Ascending aorta (tissue), 2 donors: ENCODE results near the gene KCNQ1. TPM values are rescaled to one million over a fixed set of nuclear protein-coding genes. Genes with fewer than 3 reads are reported as not detected.

Experiments
- DNase-seq, 2 donors: peaks; one replicate each; pipeline ENCODE4 v3.0.0-alpha.2; 2019; ENCODE audit warnings: low spot score in 2 of 2
- H3K27ac ChIP-seq, 2 donors: fragments of 200-600 bp; sonication (generic); one replicate each; pipeline ENCODE4 v1.5.1; 2016 to 2017; ENCODE audit warnings: mild to moderate bottlenecking in 1 of 2
- H3K27me3 ChIP-seq: fragments of 200-600 bp; sonication (generic); one replicate; pipeline ENCODE4 v1.5.1; 2017
- H3K36me3 ChIP-seq, 2 donors: fragments of 200-600 bp; sonication (generic); one replicate each; pipeline ENCODE4 v1.5.1; 2016
- H3K4me1 ChIP-seq, 2 donors: fragments of 200-600 bp; sonication (generic); one replicate each; pipeline ENCODE4 v1.5.1; 2016 to 2017; ENCODE audit warnings: mild to moderate bottlenecking in 1 of 2
- H3K4me3 ChIP-seq, 2 donors: fragments of 200-600 bp; sonication (generic); one replicate each; pipeline ENCODE4 v1.5.1; 2016 to 2017; ENCODE audit warnings: mild to moderate bottlenecking in 1 of 2
- H3K9me3 ChIP-seq, 2 donors: fragments of 200-600 bp; sonication (generic); one replicate each; pipeline ENCODE4 v1.5.1; 2016
- intact Hi-C: fragments of 100-400 bp; cut with DNase I; formaldehyde crosslinking; loops from one replicate; pipeline ENCODE4 v1.15.1; 2023
- total RNA-seq: library from RNA; depleted of rRNA; stranded (reverse); fragments of >200 nt; gene quantifications from one replicate; pipeline ENCODE4 v1.1.0, GENCODE V29; 2016
- TF ChIP-seq, protein P1 (sequence below), 3 experiments: fragments of 200-600 bp in 2 of 3; fragments of 450-650 bp in 1 of 3; sonication (generic) in 2 of 3; IDR thresholded peaks; one replicate each; pipeline ENCODE4 v1.5.1; 2016 to 2019; ENCODE audit warnings: antibody characterized with exemption in 3 of 3, mild to moderate bottlenecking in 1 of 3, moderate library complexity in 1 of 3

The KCNQ1 gene
- total RNA-seq, 1 donor from 2014 or later: 2.3 TPM

DNA sequence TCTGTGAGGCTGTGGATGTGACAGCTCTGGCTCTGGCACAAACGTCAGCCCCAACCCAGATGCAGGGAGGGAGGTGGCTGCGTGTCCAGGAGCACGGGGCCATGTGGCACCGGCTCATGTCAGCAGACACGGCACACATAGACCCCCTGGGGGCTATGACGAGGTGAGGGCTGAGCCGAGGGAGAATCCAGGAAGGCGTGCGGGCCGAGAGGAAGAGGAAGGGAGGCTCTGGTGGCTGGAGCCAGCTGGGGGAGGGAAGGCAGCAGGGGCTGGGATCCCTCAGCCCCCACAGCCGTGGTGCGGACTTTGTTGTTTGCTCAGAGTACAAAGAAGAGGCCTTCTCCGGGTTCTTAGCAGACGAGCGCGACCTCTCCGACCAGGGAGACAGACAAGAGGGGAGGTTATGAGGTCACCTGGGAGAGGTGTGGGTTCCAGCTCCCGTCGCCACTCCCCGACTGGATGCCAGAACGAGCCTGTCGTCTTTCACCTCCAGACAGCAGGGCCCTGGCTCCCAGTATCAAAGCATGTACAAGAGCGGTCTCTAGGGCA lies 394.7 kb downstream of the KCNQ1 start:
- intact Hi-C loops: no loop called here
- Histone ChIP-seq H3K36me3 (no peaks in the 10 kb centered on the region), H3K9me3 (no peaks in the 10 kb centered on the region), H3K4me1 (no peaks in the 10 kb centered on the region), H3K27ac (no peak overlapping the region), H3K4me3 (no peak overlapping the region), H3K27me3 (no peaks in the 10 kb centered on the region)
- TF ChIP-seq, protein P1, sequence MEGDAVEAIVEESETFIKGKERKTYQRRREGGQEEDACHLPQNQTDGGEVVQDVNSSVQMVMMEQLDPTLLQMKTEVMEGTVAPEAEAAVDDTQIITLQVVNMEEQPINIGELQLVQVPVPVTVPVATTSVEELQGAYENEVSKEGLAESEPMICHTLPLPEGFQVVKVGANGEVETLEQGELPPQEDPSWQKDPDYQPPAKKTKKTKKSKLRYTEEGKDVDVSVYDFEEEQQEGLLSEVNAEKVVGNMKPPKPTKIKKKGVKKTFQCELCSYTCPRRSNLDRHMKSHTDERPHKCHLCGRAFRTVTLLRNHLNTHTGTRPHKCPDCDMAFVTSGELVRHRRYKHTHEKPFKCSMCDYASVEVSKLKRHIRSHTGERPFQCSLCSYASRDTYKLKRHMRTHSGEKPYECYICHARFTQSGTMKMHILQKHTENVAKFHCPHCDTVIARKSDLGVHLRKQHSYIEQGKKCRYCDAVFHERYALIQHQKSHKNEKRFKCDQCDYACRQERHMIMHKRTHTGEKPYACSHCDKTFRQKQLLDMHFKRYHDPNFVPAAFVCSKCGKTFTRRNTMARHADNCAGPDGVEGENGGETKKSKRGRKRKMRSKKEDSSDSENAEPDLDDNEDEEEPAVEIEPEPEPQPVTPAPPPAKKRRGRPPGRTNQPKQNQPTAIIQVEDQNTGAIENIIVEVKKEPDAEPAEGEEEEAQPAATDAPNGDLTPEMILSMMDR (IDR thresholded peaks at IDR 0.05): no peak
- DNase-seq: no peak

DNA sequence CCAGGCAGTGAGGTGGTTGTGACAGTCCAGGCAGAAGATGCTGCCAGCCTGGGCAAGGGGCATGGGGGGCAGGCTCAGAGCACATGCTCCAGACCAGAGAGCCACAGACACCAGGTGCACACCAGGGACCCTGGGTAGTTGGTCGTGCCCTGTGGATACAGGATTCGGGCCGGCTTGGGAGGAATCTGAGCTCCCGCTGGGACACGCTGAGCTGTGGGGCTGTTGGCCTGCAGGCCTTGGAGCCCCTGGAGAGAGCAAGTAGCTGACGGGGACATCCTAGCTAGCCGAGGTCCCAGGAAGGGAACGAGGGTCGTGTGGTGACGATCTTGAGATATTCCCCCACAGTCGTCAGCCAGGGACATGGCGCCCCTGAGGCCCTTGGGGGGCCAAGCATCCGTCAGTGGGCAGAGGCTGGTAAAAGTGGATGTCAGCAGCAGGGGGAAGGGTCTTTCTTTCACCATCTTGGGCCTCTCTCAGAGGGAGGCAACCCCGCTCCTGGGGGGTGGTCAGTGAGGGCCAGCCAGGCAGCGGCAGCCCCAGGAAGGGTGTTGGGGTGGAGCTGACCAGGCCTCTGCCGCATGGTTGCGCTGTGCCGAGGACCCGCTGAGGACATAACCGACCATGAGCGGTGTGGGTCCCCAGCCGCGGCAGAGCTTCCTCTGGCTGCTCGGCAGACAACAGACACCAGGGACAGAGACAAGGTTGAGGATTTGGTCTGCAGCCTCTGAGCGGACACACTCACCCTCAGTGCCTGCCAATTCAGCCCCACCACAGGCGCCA lies 396.8 kb downstream of the KCNQ1 start:
- Histone ChIP-seq H3K36me3 (no peaks in the 10 kb centered on the region), H3K27ac (no peak overlapping the region), H3K9me3 (no peaks in the 10 kb centered on the region), H3K4me3 (no peak overlapping the region), H3K4me1 (no peaks in the 10 kb centered on the region), H3K27me3 (no peaks in the 10 kb centered on the region)
- no peak for DNase-seq
- intact Hi-C loops: no loop called here
- TF ChIP-seq, protein P1 (IDR thresholded peaks at IDR 0.05): no peak

DNA sequence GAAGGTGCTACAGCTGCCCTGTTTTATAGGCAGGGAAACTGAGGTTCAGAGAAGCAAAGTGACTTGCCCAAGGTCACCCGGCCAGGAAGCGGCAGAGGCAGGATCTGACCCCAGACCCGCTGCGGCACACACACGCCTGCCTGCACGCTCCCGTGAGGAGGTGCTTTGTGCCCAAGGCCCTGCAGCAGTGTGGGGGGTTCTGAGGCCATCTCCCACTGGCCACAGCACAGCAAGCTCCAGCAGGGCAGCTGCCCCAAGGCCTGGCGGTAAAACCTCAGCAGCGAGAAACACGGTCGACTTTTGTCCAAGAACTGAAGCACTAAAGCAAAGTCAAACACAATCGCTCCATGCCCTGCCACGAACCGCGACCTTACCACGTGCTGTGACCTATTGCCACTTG lies 398.1 kb downstream of the KCNQ1 start:
- TF ChIP-seq, protein P1 (IDR thresholded peaks at IDR 0.05): no peak
- Histone ChIP-seq H3K27ac (no peak overlapping the region), H3K9me3 (no peaks in the 10 kb centered on the region), H3K27me3 (no peaks in the 10 kb centered on the region), H3K4me1 (no peaks in the 10 kb centered on the region), H3K36me3 (no peaks in the 10 kb centered on the region), H3K4me3 (no peak overlapping the region)
- intact Hi-C loops: no loop called here
- DNase-seq: no peak

DNA sequence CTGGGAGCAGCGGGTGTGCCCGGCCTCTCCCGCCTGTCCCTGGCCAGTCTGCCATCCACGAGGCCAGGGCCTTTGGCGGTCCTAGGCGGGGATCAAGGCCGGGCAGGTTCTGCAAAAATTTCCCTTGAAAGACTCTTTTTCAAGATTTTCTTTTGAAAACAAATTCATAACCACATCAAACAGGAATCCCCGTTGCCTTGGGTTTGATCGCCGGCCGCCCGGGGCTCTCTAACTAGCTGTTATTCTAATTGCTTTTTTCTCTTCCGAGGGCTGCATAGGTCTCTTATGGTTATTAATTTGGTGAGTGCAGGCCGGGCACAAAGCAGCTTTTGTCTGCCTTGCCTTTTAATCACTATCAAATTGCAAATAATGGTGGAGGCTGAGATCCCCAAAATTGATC lies 398.7 kb downstream of the KCNQ1 start:
- intact Hi-C loops: no loop called here
- no peaks in the 10 kb centered on the region for H3K9me3 ChIP-seq
- no peak overlapping the region for H3K4me3 ChIP-seq
- TF ChIP-seq, protein P1 (IDR thresholded peaks at IDR 0.05): no peak
- DNase-seq: no peak
- no peaks in the 10 kb centered on the region for H3K36me3 ChIP-seq
- no peaks in the 10 kb centered on the region for H3K27me3 ChIP-seq
- H3K27ac ChIP-seq: no peak overlapping the region
- no peaks in the 10 kb centered on the region for H3K4me1 ChIP-seq

DNA sequence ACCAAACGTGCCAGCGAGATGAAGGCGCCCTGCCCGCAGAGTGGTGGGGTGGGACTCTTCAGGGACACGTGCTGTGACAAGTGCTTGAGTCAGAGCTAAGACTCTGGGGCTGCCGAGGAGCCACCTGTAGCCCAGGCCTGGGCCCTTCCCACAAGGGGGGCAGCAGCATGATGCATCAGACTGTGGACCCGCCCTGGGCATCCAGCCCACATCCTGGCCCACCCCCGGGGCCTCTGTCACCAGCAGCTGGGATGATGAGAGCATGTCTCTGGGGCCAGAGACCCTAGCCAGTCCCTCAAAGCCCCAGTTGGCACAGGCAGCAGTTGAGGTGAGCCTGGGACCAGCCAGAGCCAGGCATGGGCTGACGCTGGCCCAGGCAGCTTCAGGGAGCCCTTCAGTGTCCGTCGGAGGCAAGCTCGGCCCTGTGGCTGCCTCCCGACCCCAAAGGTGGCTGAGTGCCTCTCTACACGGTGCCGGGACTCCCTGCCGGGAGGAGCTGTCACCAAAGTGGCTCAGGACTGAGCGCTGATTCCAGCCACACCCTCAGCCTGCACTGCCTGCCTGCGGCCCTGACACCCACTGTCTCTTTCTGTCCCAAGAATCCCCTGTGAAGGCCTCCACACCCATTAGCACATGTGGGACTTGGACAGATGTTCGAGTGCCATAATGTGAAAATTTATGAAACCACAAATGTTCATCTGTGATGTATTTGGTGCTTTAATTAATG lies 399.5 kb downstream of the KCNQ1 start:
- TF ChIP-seq, protein P1 (IDR thresholded peaks at IDR 0.05): no peak
- intact Hi-C loops: no loop called here
- no peaks in the 10 kb centered on the region for H3K27me3 ChIP-seq
- no peak overlapping the region for H3K27ac ChIP-seq
- no peak for DNase-seq
- no peaks in the 10 kb centered on the region for H3K36me3 ChIP-seq
- H3K9me3 ChIP-seq: no peaks in the 10 kb centered on the region
- no peak overlapping the region for H3K4me3 ChIP-seq
- no peaks in the 10 kb centered on the region for H3K4me1 ChIP-seq
